IMR-90 (cell line): ENCODE results near the gene RARB. TPM values are rescaled to one million over a fixed set of nuclear protein-coding genes. Genes with fewer than 3 reads are reported as not detected.

Experiments used
- ATAC-seq: fragments of 200-7000 bp; cut with Tn5 transposase; 2 replicates; pipeline ENCODE4 v1.9.1; 2020; ENCODE audit warnings: low read depth, mild to moderate bottlenecking, moderate library complexity
- BruUV-seq: library from RNA; stranded (reverse); fragments of 400-500 nt; replicated peaks from 2 replicates; lab custom pipeline; 2021; lab: Mats Ljungman, UMichigan
- CTCF ChIA-PET: fragments of 300-600 bp; formaldehyde crosslinking; extraction: SDS; loops from one replicate; lab custom pipeline; 2021; ENCODE audit warnings: antibody characterized with exemption; lab: Yijun Ruan, JAX
- POLR2A ChIA-PET: fragments of 300-600 bp; sonication (Branson Sonifier 250); formaldehyde crosslinking; loops from one replicate; lab custom pipeline; 2022; ENCODE audit warnings: antibody characterized with exemption; ENCODE audit not compliant: unreplicated experiment; lab: Charles Lee
- DNase-seq: peaks from one replicate; pipeline ENCODE4 v3.0.0; 2013
- H2AFZ ChIP-seq: replicated peaks from 2 replicates; pipeline ENCODE3; 2013; ENCODE audit warnings: low read length, mild to moderate bottlenecking; ENCODE audit not compliant: poor library complexity
- H2AK5ac ChIP-seq: 2 replicates; pipeline ENCODE4 v1.6.1; 2013; ENCODE audit warnings: low read depth, low read length, inconsistent platforms
- H2AK9ac ChIP-seq: replicated peaks from 2 replicates; pipeline ENCODE3; 2013; ENCODE audit warnings: mild to moderate bottlenecking, low read depth, low read length, moderate library complexity; ENCODE audit not compliant: poor library complexity
- H2BK120ac ChIP-seq: 2 replicates; pipeline ENCODE4 v1.6.1; 2013; ENCODE audit warnings: low read depth, low read length, inconsistent platforms
- H2BK15ac ChIP-seq: 3 replicates; pipeline ENCODE4 v1.6.1; 2013; ENCODE audit warnings: low read depth, low read length, inconsistent platforms
- H2BK20ac ChIP-seq: 2 replicates; pipeline ENCODE4 v1.6.1; 2013; ENCODE audit warnings: low read depth, mild to moderate bottlenecking, inconsistent platforms, low read length, moderate library complexity
- H2BK5ac ChIP-seq: 2 replicates; pipeline ENCODE4 v1.6.1; 2013; ENCODE audit warnings: mild to moderate bottlenecking, low read depth, low read length, inconsistent platforms; ENCODE audit not compliant: poor library complexity, severe bottlenecking
- H3K14ac ChIP-seq: replicated peaks from 2 replicates; pipeline ENCODE4 v1.6.1; 2013; ENCODE audit warnings: low read depth, low read length, inconsistent platforms
- H3K18ac ChIP-seq: 2 replicates; pipeline ENCODE4 v1.6.1; 2013; ENCODE audit warnings: low read depth, low read length, control low read depth
- H3K23ac ChIP-seq: 2 replicates; pipeline ENCODE4 v1.6.1; 2013; ENCODE audit warnings: low read depth, low read length, inconsistent platforms
- H3K27ac ChIP-seq: 2 replicates; pipeline ENCODE4 v1.5.1; 2013; ENCODE audit warnings: mild to moderate bottlenecking, control low read depth, low read length; ENCODE audit not compliant: insufficient read depth
- H3K27me3 ChIP-seq: 2 replicates; pipeline ENCODE4 v1.6.1; 2013; ENCODE audit warnings: low read length; ENCODE audit not compliant: control insufficient read depth, insufficient read depth
- H3K36me3 ChIP-seq: 2 replicates; pipeline ENCODE4 v1.6.1; 2013; ENCODE audit warnings: low read length, mixed read lengths; ENCODE audit not compliant: control insufficient read depth, insufficient read depth
- H3K4ac ChIP-seq: 2 replicates; pipeline ENCODE4 v1.6.1; 2013; ENCODE audit warnings: low read depth, low read length, inconsistent platforms
- H3K4me1 ChIP-seq: 2 replicates; pipeline ENCODE4 v1.6.1; 2013; ENCODE audit warnings: low read length, mixed read lengths; ENCODE audit not compliant: control insufficient read depth, insufficient read depth
- H3K4me2 ChIP-seq: 2 replicates; pipeline ENCODE4 v1.6.1; 2013; ENCODE audit warnings: low read depth, mild to moderate bottlenecking, control low read depth, low read length, moderate library complexity
- H3K4me3 ChIP-seq: 2 replicates; pipeline ENCODE4 v1.5.1; 2013; ENCODE audit warnings: low read depth, mild to moderate bottlenecking, control low read depth, low read length, moderate library complexity; ENCODE audit not compliant: insufficient read depth
- H3K56ac ChIP-seq: 2 replicates; pipeline ENCODE4 v1.6.1; 2013; ENCODE audit warnings: low read length, inconsistent platforms; ENCODE audit not compliant: insufficient read depth; ENCODE audit errors: extremely low read depth
- H3K79me1 ChIP-seq, 2 experiments: 2 replicates each; pipeline ENCODE4 v1.6.1; 2013; ENCODE audit warnings: low read length in 2 of 2, inconsistent platforms in 1 of 2, low read depth in 1 of 2
- H3K9ac ChIP-seq: 2 replicates; pipeline ENCODE4 v1.6.1; 2013; ENCODE audit warnings: low read depth, low read length, control low read depth
- H3K9me1 ChIP-seq: 2 replicates; pipeline ENCODE4 v1.6.1; 2013; ENCODE audit warnings: low read length, inconsistent platforms; ENCODE audit not compliant: insufficient read depth
- H3K9me3 ChIP-seq: 2 replicates; pipeline ENCODE4 v1.6.1; 2013; ENCODE audit warnings: low read length; ENCODE audit not compliant: control insufficient read depth, insufficient read depth
- H4K20me1 ChIP-seq: 2 replicates; pipeline ENCODE4 v1.6.1; 2013; ENCODE audit warnings: low read length, inconsistent platforms; ENCODE audit not compliant: insufficient read depth
- H4K5ac ChIP-seq: 2 replicates; pipeline ENCODE4 v1.6.1; 2013; ENCODE audit warnings: mild to moderate bottlenecking, low read depth, low read length, control low read depth
- H4K8ac ChIP-seq, 2 experiments: 2 replicates each; pipeline ENCODE4 v1.6.1; 2013; ENCODE audit warnings: low read depth in 2 of 2, low read length in 2 of 2, control low read depth in 1 of 2, inconsistent platforms in 1 of 2
- H4K91ac ChIP-seq: 2 replicates; pipeline ENCODE4 v1.6.1; 2013; ENCODE audit warnings: low read depth, low read length, inconsistent platforms; ENCODE audit not compliant: insufficient read depth
- CHD1 ChIP-seq: IDR thresholded peaks from 2 replicates; pipeline ENCODE4 v1.6.1; 2012; ENCODE audit warnings: low read depth, low read length, improper control_type of control experiment
- FOS ChIP-seq: fragments of 150-350 bp; IDR thresholded peaks from 2 replicates; pipeline ENCODE4 v1.6.1; 2016; ENCODE audit warnings: low read depth, low read length
- MAFK ChIP-seq: IDR thresholded peaks from 2 replicates; pipeline ENCODE4 v1.6.1; 2012; ENCODE audit warnings: low read depth, low read length, improper control_type of control experiment
- POLR2A ChIP-seq: IDR thresholded peaks from 2 replicates; pipeline ENCODE4 v1.6.1; 2012; ENCODE audit warnings: mild to moderate bottlenecking, low read depth, low read length
- RAD21 ChIP-seq: IDR thresholded peaks from 2 replicates; pipeline ENCODE4 v1.6.1; 2012; ENCODE audit warnings: low read length, improper control_type of control experiment
- RFX5 ChIP-seq: IDR thresholded peaks from 2 replicates; pipeline ENCODE4 v1.8.0; 2012; ENCODE audit warnings: low read depth, mild to moderate bottlenecking, low read length, moderate library complexity
- SMC3 ChIP-seq: fragments of 150-350 bp; IDR thresholded peaks from 2 replicates; pipeline ENCODE4 v1.6.1; 2016; ENCODE audit warnings: low read depth, mild to moderate bottlenecking, antibody characterized with exemption, low read length, moderate library complexity
- USF2 ChIP-seq: fragments of 150-350 bp; IDR thresholded peaks from 2 replicates; pipeline ENCODE4 v1.6.1; 2017; ENCODE audit warnings: mild to moderate bottlenecking, antibody characterized with exemption, low read length, low read depth
- WGBS, 2 experiments: methylation state at CpG; one replicate each; pipeline versions ENCODE4 v1.1.5 to v1.1.7; 2013; ENCODE audit warnings: missing lambda C conversion rate in 2 of 2; ENCODE audit not compliant: insufficient read length in 1 of 2; ENCODE audit errors: extremely low coverage in 2 of 2; 5-methylcytosine and 5-hydroxymethylcytosine counted together
- dilution Hi-C: fragments of 300-500 bp; cut with HindIII; formaldehyde crosslinking; loops from one replicate; pipeline ENCODE4 v1.14.3; 2018; ENCODE audit warnings: low sequenced_read_pairs; ENCODE audit not compliant: unreplicated experiment
- in situ Hi-C: fragments of 300-500 bp; cut with MboI; formaldehyde crosslinking; loops from 3 replicates; pipeline ENCODE4 v1.14.3; 2019; ENCODE audit warnings: low sequenced_read_pairs, inconsistent platforms, mixed read lengths
- intact Hi-C: fragments of 100-400 bp; cut with micrococcal nuclease; formaldehyde crosslinking; loops from 2 replicates; pipeline ENCODE4 v1.10.0; 2022
- polyA plus RNA-seq, 3 experiments: library from polyadenylated mRNA; depleted of rRNA; stranded (reverse); fragments of >200 nt; gene quantifications; 2 replicates each; pipeline ENCODE4 v1.2.3, GENCODE V29; 2012; ENCODE audit warnings: low replicate concordance in 1 of 3
- total RNA-seq: library from RNA; depleted of rRNA; stranded (reverse); fragments of >200 nt; gene quantifications from 2 replicates; pipeline ENCODE4 v1.2.3, GENCODE V29; 2012
- TF ChIP-seq, protein P1 (sequence below): fragments of 150-350 bp; IDR thresholded peaks from 2 replicates; pipeline ENCODE4 v1.6.1; 2016; ENCODE audit warnings: low read depth, mild to moderate bottlenecking, low read length, moderate library complexity, borderline replicate concordance
- TF ChIP-seq, protein P2 (sequence below): conservative IDR thresholded peaks from 2 replicates; pipeline ENCODE4 v1.5.1; 2012; ENCODE audit warnings: mild to moderate bottlenecking, low read depth, low read length, improper control_type of control experiment

The RARB gene
- total and polyA plus RNA-seq, 2 of the 4 experiments (the other 2 are of a cell fraction): 0.53 to 1.4 TPM

DNA sequence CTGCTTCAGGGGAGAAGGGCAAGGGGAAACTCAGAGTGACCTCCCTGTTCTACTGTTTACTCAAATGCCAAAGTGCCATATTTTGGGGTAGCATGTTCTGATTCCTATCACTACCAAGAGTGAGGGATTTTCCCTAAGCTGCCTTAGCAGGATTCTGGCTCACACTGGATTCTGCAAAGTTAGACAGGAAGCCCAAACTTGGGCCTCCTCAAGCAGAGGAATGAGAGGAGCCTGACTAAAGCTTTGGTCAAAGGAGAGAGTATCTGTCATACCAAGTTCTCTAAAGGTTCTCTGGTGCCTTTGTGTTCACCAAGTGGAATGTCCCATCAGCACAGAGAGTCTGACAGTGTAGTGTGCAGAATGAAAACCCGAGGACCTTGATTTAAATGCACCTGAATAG is 8.8 kb upstream of the RARB start:
- no peak overlapping the region for H3K23ac ChIP-seq
- in situ Hi-C loops (no loop called here), intact Hi-C loops (no loop called here), dilution Hi-C loops (no loop called here)
- no peak overlapping the region for H4K91ac ChIP-seq
- no peak overlapping the region for H3K18ac ChIP-seq
- H3K79me1 ChIP-seq: no peaks in the 10 kb centered on the region
- no peak for TF ChIP-seq RFX5
- TF ChIP-seq, protein P1, sequence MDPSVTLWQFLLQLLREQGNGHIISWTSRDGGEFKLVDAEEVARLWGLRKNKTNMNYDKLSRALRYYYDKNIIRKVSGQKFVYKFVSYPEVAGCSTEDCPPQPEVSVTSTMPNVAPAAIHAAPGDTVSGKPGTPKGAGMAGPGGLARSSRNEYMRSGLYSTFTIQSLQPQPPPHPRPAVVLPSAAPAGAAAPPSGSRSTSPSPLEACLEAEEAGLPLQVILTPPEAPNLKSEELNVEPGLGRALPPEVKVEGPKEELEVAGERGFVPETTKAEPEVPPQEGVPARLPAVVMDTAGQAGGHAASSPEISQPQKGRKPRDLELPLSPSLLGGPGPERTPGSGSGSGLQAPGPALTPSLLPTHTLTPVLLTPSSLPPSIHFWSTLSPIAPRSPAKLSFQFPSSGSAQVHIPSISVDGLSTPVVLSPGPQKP: no peak
- no peak for TF ChIP-seq USF2
- no peak for TF ChIP-seq SMC3
- no peak for TF ChIP-seq CHD1
- TF ChIP-seq FOS: no peak
- TF ChIP-seq RAD21: no peak
- TF ChIP-seq, protein P2, sequence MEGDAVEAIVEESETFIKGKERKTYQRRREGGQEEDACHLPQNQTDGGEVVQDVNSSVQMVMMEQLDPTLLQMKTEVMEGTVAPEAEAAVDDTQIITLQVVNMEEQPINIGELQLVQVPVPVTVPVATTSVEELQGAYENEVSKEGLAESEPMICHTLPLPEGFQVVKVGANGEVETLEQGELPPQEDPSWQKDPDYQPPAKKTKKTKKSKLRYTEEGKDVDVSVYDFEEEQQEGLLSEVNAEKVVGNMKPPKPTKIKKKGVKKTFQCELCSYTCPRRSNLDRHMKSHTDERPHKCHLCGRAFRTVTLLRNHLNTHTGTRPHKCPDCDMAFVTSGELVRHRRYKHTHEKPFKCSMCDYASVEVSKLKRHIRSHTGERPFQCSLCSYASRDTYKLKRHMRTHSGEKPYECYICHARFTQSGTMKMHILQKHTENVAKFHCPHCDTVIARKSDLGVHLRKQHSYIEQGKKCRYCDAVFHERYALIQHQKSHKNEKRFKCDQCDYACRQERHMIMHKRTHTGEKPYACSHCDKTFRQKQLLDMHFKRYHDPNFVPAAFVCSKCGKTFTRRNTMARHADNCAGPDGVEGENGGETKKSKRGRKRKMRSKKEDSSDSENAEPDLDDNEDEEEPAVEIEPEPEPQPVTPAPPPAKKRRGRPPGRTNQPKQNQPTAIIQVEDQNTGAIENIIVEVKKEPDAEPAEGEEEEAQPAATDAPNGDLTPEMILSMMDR: no peak
- TF ChIP-seq MAFK: no peak
- TF ChIP-seq POLR2A: no peak
- H3K4ac ChIP-seq: no peak overlapping the region
- no peak overlapping the region for H3K56ac ChIP-seq
- H4K5ac ChIP-seq: no peak overlapping the region
- ChIA-PET POLR2A (no interaction called here), CTCF (no interaction called here)
- no peak overlapping the region for H3K14ac ChIP-seq
- DNase-seq (no peak), ATAC-seq (no peak)
- no peak overlapping the region for H3K4me3 ChIP-seq
- no CpG with 5 or more reads among the region's 1 CpG for WGBS, 2 experiments
- H4K8ac ChIP-seq: no peak overlapping the region
- no peaks in the 10 kb centered on the region; the same call in 1 of the 2 replicates for H3K27me3 ChIP-seq
- no peaks in the 10 kb centered on the region for H3K36me3 ChIP-seq
- H2BK20ac ChIP-seq: no peak overlapping the region
- H3K9me1 ChIP-seq: no peaks in the 10 kb centered on the region
- no peak overlapping the region for H2BK120ac ChIP-seq
- BruUV-seq: no TSS peak
- H2AFZ ChIP-seq: no peak overlapping the region
- H4K20me1 ChIP-seq: no peaks in the 10 kb centered on the region
- no peak overlapping the region for H3K4me2 ChIP-seq
- no peak overlapping the region for H2AK5ac ChIP-seq
- H2BK5ac ChIP-seq: no peak overlapping the region
- no peak overlapping the region for H3K9ac ChIP-seq
- no peak overlapping the region for H3K27ac ChIP-seq
- no peak overlapping the region for H2AK9ac ChIP-seq
- no peaks in the 10 kb centered on the region for H3K4me1 ChIP-seq
- H2BK15ac ChIP-seq: no peak overlapping the region
- H3K9me3 ChIP-seq: no peaks in the 10 kb centered on the region
